ENCODE results near the gene OR6S1. TPM values are rescaled to one million over a fixed set of nuclear protein-coding genes. Genes with fewer than 3 reads are reported as not detected.

The OR6S1 gene
- polyA plus RNA-seq, 1 donor (not counting 4 experiments of a cell fraction or from before 2014, with no cell fraction given) = not detected

DNA sequence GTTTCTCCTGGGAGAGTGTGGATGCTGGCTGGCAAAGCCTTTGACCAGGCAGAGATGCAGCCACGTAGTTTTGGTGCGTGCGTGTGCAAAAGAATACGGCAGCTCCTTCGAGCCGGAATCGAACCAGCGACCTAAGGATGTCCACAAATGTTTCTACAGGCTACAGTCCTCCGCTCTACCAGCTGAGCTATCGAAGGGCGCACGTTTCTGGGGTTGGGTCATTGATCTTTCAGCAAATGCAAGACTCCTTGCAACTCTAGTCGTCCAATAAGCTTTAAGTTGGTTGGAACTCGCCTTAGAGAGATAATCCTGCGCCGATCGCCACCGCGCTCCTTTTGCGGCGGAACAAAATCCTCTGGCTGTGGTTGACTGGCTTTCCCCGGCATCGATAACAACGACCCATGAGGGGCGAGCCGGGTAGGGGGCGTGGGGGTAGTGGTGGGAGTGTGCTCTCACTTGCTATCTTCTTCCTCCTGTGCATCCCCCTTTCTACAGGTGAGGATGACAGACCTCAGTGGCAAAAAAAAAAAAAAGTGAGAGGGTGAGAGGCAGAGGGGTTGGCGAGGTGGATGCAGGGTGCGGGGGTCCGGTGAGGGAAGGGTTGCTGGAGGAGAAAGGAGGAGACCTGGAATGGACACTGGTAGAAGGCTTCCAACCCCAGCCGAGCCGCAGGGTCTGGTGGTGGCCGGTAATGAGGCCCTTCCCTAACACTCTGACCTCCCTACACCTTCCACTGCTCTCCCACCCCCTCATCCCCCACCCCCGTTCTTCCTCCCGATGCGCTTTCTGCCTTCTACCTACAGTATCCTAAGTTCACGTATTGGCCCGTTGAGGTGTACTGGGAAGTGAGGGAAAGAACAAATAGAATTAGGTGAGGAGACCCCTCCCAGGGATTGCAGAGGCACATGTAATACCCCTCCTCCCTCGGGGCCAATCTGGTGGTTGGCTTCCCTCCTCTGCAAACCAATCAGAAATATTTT lies 11.8 kb upstream of the OR6S1 start:
- Histone ChIP-seq H3K27ac (ENCODE audit: control insufficient read depth, insufficient read depth, low read length) (no peak overlapping the region), H3K36me3 (ENCODE audit: control insufficient read depth in 2 of 2, extremely low read depth in 1 of 2, insufficient read depth in 2 of 2, low read length in 2 of 2) (no peaks in the 10 kb centered on the region), H3K4me2 (ENCODE audit: control insufficient read depth, extremely low read depth, insufficient read depth, low read depth, low read length) (peak overlapping the region; percentile 70), H3K9me3 (ENCODE audit: control insufficient read depth, low read depth, low read length) (no peaks in the 10 kb centered on the region), H3K4me3 (ENCODE audit: control insufficient read depth in 2 of 3, extremely low read depth in 1 of 3, insufficient read depth in 2 of 3, low read depth in 1 of 3, low read length in 3 of 3) (peak overlapping the region; percentile 40 to 56 (median 54)), H2AFZ (ENCODE audit: control insufficient read depth, low read length) (peak overlapping the region; percentile 38), H3K9ac (ENCODE audit: control insufficient read depth, extremely low read depth, insufficient read depth, low read length) (no peak overlapping the region), H4K20me1 (ENCODE audit: control insufficient read depth, extremely low read depth, insufficient read depth, low read length) (no peaks in the 10 kb centered on the region), H3K9me1 (ENCODE audit: control insufficient read depth, extremely low read depth, insufficient read depth, low read length) (no peaks in the 10 kb centered on the region), H3K4me1 (ENCODE audit: control insufficient read depth, extremely low read depth, insufficient read depth, low read length) (no peaks in the 10 kb centered on the region), H3K79me2 (ENCODE audit: control insufficient read depth, insufficient read depth, low read length) (no peaks in the 10 kb centered on the region), H3K27me3 (ENCODE audit: control insufficient read depth, extremely low read depth, insufficient read depth, low read length) (peaks cover 9% of the 10 kb centered on the region)
- dilution Hi-C loops (cut with MboI; ENCODE audit: extremely low pct_ligation_motif_present, low sequenced_read_pairs) = no loop called here
- FAIRE-seq (no peak), DNase-seq (ENCODE audit: low read depth, low spot score) (peak; percentile 86)
- TF ChIP-seq, protein P1, sequence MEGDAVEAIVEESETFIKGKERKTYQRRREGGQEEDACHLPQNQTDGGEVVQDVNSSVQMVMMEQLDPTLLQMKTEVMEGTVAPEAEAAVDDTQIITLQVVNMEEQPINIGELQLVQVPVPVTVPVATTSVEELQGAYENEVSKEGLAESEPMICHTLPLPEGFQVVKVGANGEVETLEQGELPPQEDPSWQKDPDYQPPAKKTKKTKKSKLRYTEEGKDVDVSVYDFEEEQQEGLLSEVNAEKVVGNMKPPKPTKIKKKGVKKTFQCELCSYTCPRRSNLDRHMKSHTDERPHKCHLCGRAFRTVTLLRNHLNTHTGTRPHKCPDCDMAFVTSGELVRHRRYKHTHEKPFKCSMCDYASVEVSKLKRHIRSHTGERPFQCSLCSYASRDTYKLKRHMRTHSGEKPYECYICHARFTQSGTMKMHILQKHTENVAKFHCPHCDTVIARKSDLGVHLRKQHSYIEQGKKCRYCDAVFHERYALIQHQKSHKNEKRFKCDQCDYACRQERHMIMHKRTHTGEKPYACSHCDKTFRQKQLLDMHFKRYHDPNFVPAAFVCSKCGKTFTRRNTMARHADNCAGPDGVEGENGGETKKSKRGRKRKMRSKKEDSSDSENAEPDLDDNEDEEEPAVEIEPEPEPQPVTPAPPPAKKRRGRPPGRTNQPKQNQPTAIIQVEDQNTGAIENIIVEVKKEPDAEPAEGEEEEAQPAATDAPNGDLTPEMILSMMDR (optimal IDR thresholded peaks at IDR 0.05 in 1 of 3, IDR thresholded peaks at IDR 0.05 in 1 of 3, conservative IDR thresholded peaks at IDR 0.05 in 1 of 3; ENCODE audit: extremely low read depth in 1 of 3, insufficient read depth in 2 of 3, low read length in 3 of 3) = no peak
- TF ChIP-seq EZH2 (IDR thresholded peaks at IDR 0.05; ENCODE audit: low read length) = no peak

DNA sequence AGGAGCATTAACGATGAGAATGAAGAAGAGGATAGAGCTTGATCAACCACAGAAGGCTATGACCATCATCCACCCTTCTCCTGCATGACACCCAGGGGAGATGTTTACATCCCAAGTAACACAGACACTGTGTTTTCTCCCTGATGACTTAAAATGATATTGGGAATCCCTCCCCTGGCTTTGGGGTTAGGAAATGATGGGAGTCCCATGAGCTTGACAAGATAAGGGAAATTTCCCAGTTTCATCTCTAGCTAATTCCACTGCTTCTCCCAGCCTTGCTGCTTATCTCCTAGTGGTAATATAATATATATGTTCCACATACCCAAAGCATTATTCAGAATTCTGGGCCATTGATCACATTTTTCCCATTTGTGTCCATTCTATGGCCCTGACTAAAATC lies 4.0 kb upstream of the OR6S1 start:
- DNase-seq (ENCODE audit: low read depth, low spot score) = no peak
- Histone ChIP-seq H3K9ac (ENCODE audit: control insufficient read depth, extremely low read depth, insufficient read depth, low read length) (no peak overlapping the region), H3K27me3 (ENCODE audit: control insufficient read depth, extremely low read depth, insufficient read depth, low read length) (peaks cover 11% of the 10 kb centered on the region), H3K9me3 (ENCODE audit: control insufficient read depth, low read depth, low read length) (no peaks in the 10 kb centered on the region), H3K4me3 (ENCODE audit: control insufficient read depth in 2 of 3, extremely low read depth in 1 of 3, insufficient read depth in 2 of 3, low read depth in 1 of 3, low read length in 3 of 3) (no peak overlapping the region), H3K9me1 (ENCODE audit: control insufficient read depth, extremely low read depth, insufficient read depth, low read length) (no peaks in the 10 kb centered on the region), H3K27ac (ENCODE audit: control insufficient read depth, insufficient read depth, low read length) (no peak overlapping the region), H2AFZ (ENCODE audit: control insufficient read depth, low read length) (no peak overlapping the region), H3K4me1 (ENCODE audit: control insufficient read depth, extremely low read depth, insufficient read depth, low read length) (no peaks in the 10 kb centered on the region), H3K79me2 (ENCODE audit: control insufficient read depth, insufficient read depth, low read length) (no peaks in the 10 kb centered on the region), H4K20me1 (ENCODE audit: control insufficient read depth, extremely low read depth, insufficient read depth, low read length) (no peaks in the 10 kb centered on the region), H3K4me2 (ENCODE audit: control insufficient read depth, extremely low read depth, insufficient read depth, low read depth, low read length) (no peak overlapping the region), H3K36me3 (ENCODE audit: control insufficient read depth in 2 of 2, extremely low read depth in 1 of 2, insufficient read depth in 2 of 2, low read length in 2 of 2) (no peaks in the 10 kb centered on the region)
- dilution Hi-C loops (cut with MboI; ENCODE audit: extremely low pct_ligation_motif_present, low sequenced_read_pairs) = no loop called here
- no peak for FAIRE-seq
- TF ChIP-seq EZH2 (IDR thresholded peaks at IDR 0.05; ENCODE audit: low read length) = no peak
- TF ChIP-seq, protein P1 (optimal IDR thresholded peaks at IDR 0.05 in 1 of 3, IDR thresholded peaks at IDR 0.05 in 1 of 3, conservative IDR thresholded peaks at IDR 0.05 in 1 of 3; ENCODE audit: extremely low read depth in 1 of 3, insufficient read depth in 2 of 3, low read length in 3 of 3) = no peak

Data from keratinocyte (primary cell).